Measurements from ENCODE around the gene RAB34. TPM values are rescaled to one million over a fixed set of nuclear protein-coding genes. Genes with fewer than 3 reads are reported as not detected.

The RAB34 gene
- total RNA-seq, 1 experiment from 2014 or later = 284 TPM

- ChIA-PET CTCF (interaction anchor here (0.5 kb wide), 1 partner anchor 380 kb away, joined by 8 read pairs; no protein-coding TSS in a partner anchor), POLR2A (interaction anchor here (1.3 kb wide), 1 partner anchor 11 kb away, joined by 5 read pairs; no protein-coding TSS in a partner anchor)
- in situ Hi-C loops (cut with HindIII; ENCODE audit: low pct_unique_long_range_greater_than_20kb, low sequenced_read_pairs) = no loop called here
- no peaks in the 10 kb centered on the region for H3K9me3 ChIP-seq (ENCODE audit: control insufficient read depth, insufficient read depth, low read depth, low read length)
- no TSS peak for BruUV-seq (replicated peaks)
- no peak for ATAC-seq
- intact Hi-C loops (cut with micrococcal nuclease; ENCODE audit: unreplicated experiment) = no loop called here
- peaks cover 8% of the 10 kb centered on the region; the same call in 1 of the 2 replicates for H3K4me1 ChIP-seq (ENCODE audit: control insufficient read depth, insufficient read depth, low read length)
- H3K36me3 ChIP-seq (ENCODE audit: control insufficient read depth, insufficient read depth, low read length) = no peaks in the 10 kb centered on the region
- H3K4me3 ChIP-seq (ENCODE audit: low read depth in 2 of 2, low read length in 2 of 2) = no peak overlapping the region
- DNase-seq (ENCODE audit: low read depth, low spot score) = no peak
- H3K27me3 ChIP-seq (ENCODE audit: control insufficient read depth, insufficient read depth, low read length) = no peaks in the 10 kb centered on the region
- no peak for TF ChIP-seq TCF7L2 (IDR thresholded peaks at IDR 0.05; ENCODE audit: low read depth, low read length)
- H3K27ac ChIP-seq (ENCODE audit: low read length) = no peak overlapping the region
Observed at GRCh38 chr17:28738680-28739384, 21.2 kb upstream of the RAB34 start.

GRCh38 chr17:28737770-28738679 is 20.4 kb upstream of the RAB34 start:
- no peaks in the 10 kb centered on the region for H3K27me3 ChIP-seq (ENCODE audit: control insufficient read depth, insufficient read depth, low read length)
- BruUV-seq (replicated peaks) = no TSS peak
- ChIA-PET POLR2A (no interaction called here), CTCF (interaction anchor here (0.5 kb wide), 1 partner anchor 381 kb away, joined by 8 read pairs; no protein-coding TSS in a partner anchor)
- in situ Hi-C loops (cut with HindIII; ENCODE audit: low pct_unique_long_range_greater_than_20kb, low sequenced_read_pairs) (no loop called here), intact Hi-C loops (cut with micrococcal nuclease; ENCODE audit: unreplicated experiment) (no loop called here)
- H3K4me3 ChIP-seq (ENCODE audit: low read depth in 2 of 2, low read length in 2 of 2) = no peak overlapping the region
- DNase-seq (ENCODE audit: low read depth, low spot score) (no peak), ATAC-seq (peak; percentile 7; the same call in 1 of the 2 replicates)
- no peak overlapping the region for H3K27ac ChIP-seq (ENCODE audit: low read length)
- TF ChIP-seq REST (IDR thresholded peaks at IDR 0.05; ENCODE audit: insufficient read depth in 1 of 2, low read depth in 2 of 2, low read length in 1 of 2) (no peak), TCF7L2 (IDR thresholded peaks at IDR 0.05; ENCODE audit: low read depth, low read length) (no peak), POLR2AphosphoS5 (IDR thresholded peaks at IDR 0.05; ENCODE audit: low read depth, low read length) (no peak), CTCF (IDR thresholded peaks at IDR 0.05) (no peak), SIN3A (IDR thresholded peaks at IDR 0.05; ENCODE audit: borderline replicate concordance, insufficient read depth, low read depth, low read length) (no peak)
- H3K36me3 ChIP-seq (ENCODE audit: control insufficient read depth, insufficient read depth, low read length) = no peaks in the 10 kb centered on the region
- no peaks in the 10 kb centered on the region for H3K9me3 ChIP-seq (ENCODE audit: control insufficient read depth, insufficient read depth, low read depth, low read length)
- H3K4me1 ChIP-seq (ENCODE audit: control insufficient read depth, insufficient read depth, low read length) = peaks cover 6% of the 10 kb centered on the region; the same call in 1 of the 2 replicates
